SW480 (cell line): ENCODE data around the gene TMEM266.
A peak's percentile ranks its signal among the peaks of the same experiment; 100 is the strongest.

ENCODE experiments used
- DNase-seq: peaks from one replicate; pipeline ENCODE4 v3.0.0-alpha.2; 2016; ENCODE audit warnings: low spot score

TMEM266 gene

GRCh38 chr15:76204109-76204845 is 144.5 kb downstream of the TMEM266 start:
- DNase-seq = no peak

GRCh38 chr15:76204916-76205460 is 145.2 kb downstream of the TMEM266 start:
- DNase-seq = no peak

- DNase-seq = no peak
Observed at GRCh38 chr15:76206325-76206976, 146.7 kb downstream of the TMEM266 start.

GRCh38 chr15:76208084-76208785 is 148.4 kb downstream of the TMEM266 start:
- no peak for DNase-seq

GRCh38 chr15:76208786-76209424 is 149.1 kb downstream of the TMEM266 start:
- DNase-seq = no peak

- DNase-seq = no peak
Observed at GRCh38 chr15:76209523-76209922, 149.7 kb downstream of the TMEM266 start.

GRCh38 chr15:76209942-76210341 is 150.2 kb downstream of the TMEM266 start:
- no peak for DNase-seq

GRCh38 chr15:76215634-76216033 is 155.8 kb downstream of the TMEM266 start:
- DNase-seq = no peak

GRCh38 chr15:76217029-76217881 is 157.5 kb downstream of the TMEM266 start:
- no peak for DNase-seq

- DNase-seq = no peak
Observed at GRCh38 chr15:76217882-76218217, 158.1 kb downstream of the TMEM266 start.

GRCh38 chr15:76221085-76221767 is 161.4 kb downstream of the TMEM266 start:
- no peak for DNase-seq

GRCh38 chr15:76222159-76222558 is 162.4 kb downstream of the TMEM266 start:
- DNase-seq = no peak

- DNase-seq = no peak
Observed at GRCh38 chr15:76223521-76223920, 163.7 kb downstream of the TMEM266 start.

GRCh38 chr15:76229266-76229665 is 169.5 kb downstream of the TMEM266 start:
- no peak for DNase-seq

- no peak for DNase-seq
Observed at GRCh38 chr15:76233921-76234320, 174.1 kb downstream of the TMEM266 start.

GRCh38 chr15:76234337-76234889 is 174.6 kb downstream of the TMEM266 start:
- DNase-seq = no peak

- peak; percentile 70 for DNase-seq
Observed at GRCh38 chr15:76235186-76235826, 175.5 kb downstream of the TMEM266 start.

- no peak for DNase-seq
Observed at GRCh38 chr15:76236350-76236749, 176.6 kb downstream of the TMEM266 start.

GRCh38 chr15:76239786-76240185 is 180.0 kb downstream of the TMEM266 start:
- no peak for DNase-seq

GRCh38 chr15:76245072-76245610 is 185.4 kb downstream of the TMEM266 start:
- DNase-seq = no peak
